GM12878 (cell line): ENCODE data around the gene SLC38A3. TPM values are rescaled to one million over a fixed set of nuclear protein-coding genes. Genes with fewer than 3 reads are reported as not detected.

Experiments
- ATAC-seq: fragments of 200-7000 bp; cut with Tn5 transposase; 3 replicates; pipeline ENCODE4 v1.9.1; 2020; ENCODE audit warnings: mild to moderate bottlenecking, moderate library complexity
- BruUV-seq: library from RNA; stranded (reverse); fragments of 400-500 nt; replicated peaks from 2 replicates; lab custom pipeline; 2021; lab: Mats Ljungman, UMichigan
- CTCF ChIA-PET: fragments of 300-600 bp; sonication (Branson Sonifier 250); formaldehyde crosslinking; extraction: SDS; loops from one replicate; lab custom pipeline; 2021; ENCODE audit warnings: inconsistent platforms; lab: Yijun Ruan, JAX
- POLR2A ChIA-PET: fragments of 350-600 bp; formaldehyde crosslinking; extraction: SDS; loops from one replicate; lab custom pipeline; 2021; ENCODE audit warnings: inconsistent platforms; lab: Charles Lee
- RAD21 ChIA-PET: fragments of 300-600 bp; sonication (Branson Sonifier 250); formaldehyde crosslinking; loops from one replicate; lab custom pipeline; 2023; ENCODE audit warnings: antibody characterized with exemption; ENCODE audit not compliant: unreplicated experiment; lab: Charles Lee
- SMC1A ChIA-PET: fragments of 300-600 bp; sonication (Branson Sonifier 250); formaldehyde crosslinking; loops from one replicate; lab custom pipeline; 2023; ENCODE audit not compliant: unreplicated experiment, uncharacterized antibody; lab: Charles Lee
- DNase-seq: peaks from one replicate; pipeline ENCODE4 v3.0.0-alpha.2; 2011; ENCODE audit warnings: low read depth, low spot score
- FAIRE-seq: peaks from 3 replicates; lab custom pipeline; 2011; peaks lifted over from hg19 to GRCh38; lab: Jason Lieb, UNC
- H2AFZ ChIP-seq: 2 replicates; pipeline ENCODE4 v1.6.0; 2011; ENCODE audit warnings: low read depth, low read length, control low read depth; ENCODE audit not compliant: control insufficient read depth
- H3K27ac ChIP-seq: 2 replicates; pipeline ENCODE4 v1.5.1; 2011; ENCODE audit warnings: control low read depth; ENCODE audit not compliant: control insufficient read depth, insufficient read depth
- H3K27me3 ChIP-seq, 2 experiments: replicated peaks in 1 of 2; 2 replicates each; pipeline versions ENCODE4 v1.6.0 to v1.6.1; 2011; ENCODE audit warnings: low read length in 1 of 2; ENCODE audit not compliant: control insufficient read depth in 2 of 2, insufficient read depth in 2 of 2
- H3K36me3 ChIP-seq, 2 experiments: 2 replicates each; pipeline ENCODE4 v1.5.1; 2011; ENCODE audit warnings: low read length in 1 of 2; ENCODE audit not compliant: control insufficient read depth in 2 of 2, insufficient read depth in 2 of 2
- H3K4me1 ChIP-seq: 2 replicates; pipeline ENCODE4 v1.6.1; 2011; ENCODE audit warnings: mild to moderate bottlenecking, low read length, moderate library complexity, mixed read lengths; ENCODE audit not compliant: control insufficient read depth, insufficient read depth
- H3K4me2 ChIP-seq: 2 replicates; pipeline ENCODE4 v1.6.0; 2011; ENCODE audit warnings: control low read depth; ENCODE audit not compliant: control insufficient read depth, insufficient read depth
- H3K4me3 ChIP-seq: fragments of 200-600 bp; sonication (generic); 2 replicates; pipeline ENCODE4 v1.5.1; 2016
- H3K79me2 ChIP-seq: 2 replicates; pipeline ENCODE4 v1.6.0; 2011; ENCODE audit warnings: low read length; ENCODE audit not compliant: control insufficient read depth, insufficient read depth
- H3K9ac ChIP-seq: 2 replicates; pipeline ENCODE4 v1.8.0; 2011; ENCODE audit warnings: low read length, control low read depth, mixed read lengths; ENCODE audit not compliant: control insufficient read depth, insufficient read depth
- H3K9me3 ChIP-seq: replicated peaks from 3 replicates; pipeline ENCODE4 v1.5.1; 2011; ENCODE audit warnings: mild to moderate bottlenecking, low read length; ENCODE audit not compliant: control insufficient read depth, insufficient read depth
- H4K20me1 ChIP-seq: 2 replicates; pipeline ENCODE4 v1.6.0; 2011; ENCODE audit not compliant: control insufficient read depth, insufficient read depth
- BACH1 ChIP-seq: fragments of 450-650 bp; IDR thresholded peaks from 2 replicates; pipeline ENCODE4 v1.6.1; 2017; ENCODE audit warnings: mild to moderate bottlenecking, borderline replicate concordance
- FOS ChIP-seq: IDR thresholded peaks from 3 replicates; pipeline ENCODE4 v1.6.1; 2011; ENCODE audit warnings: borderline replicate concordance; ENCODE audit not compliant: insufficient read length; ENCODE audit errors: extremely low read depth
- GATAD2B ChIP-seq: fragments of 450-650 bp; conservative IDR thresholded peaks from 2 replicates; pipeline ENCODE4 v1.6.1; 2017; ENCODE audit warnings: low read depth, mild to moderate bottlenecking, moderate library complexity
- HCFC1 ChIP-seq: fragments of 150-350 bp; IDR thresholded peaks from 2 replicates; pipeline ENCODE4 v1.6.1; 2014; ENCODE audit warnings: low read length
- IKZF1 ChIP-seq: fragments of 450-650 bp; conservative IDR thresholded peaks from 2 replicates; pipeline ENCODE4 v1.6.1; 2017; ENCODE audit warnings: antibody characterized with exemption, mild to moderate bottlenecking
- IKZF2 ChIP-seq, 2 experiments: fragments of 450-650 bp; IDR thresholded peaks; 2 replicates each; pipeline ENCODE4 v1.6.1; 2017; ENCODE audit warnings: mild to moderate bottlenecking in 2 of 2, moderate library complexity in 2 of 2
- KAT2A ChIP-seq: conservative IDR thresholded peaks from 2 replicates; pipeline ENCODE4 v1.6.1; 2011; ENCODE audit warnings: low read depth, low read length; ENCODE audit not compliant: control insufficient read depth
- MAX ChIP-seq: IDR thresholded peaks from 2 replicates; pipeline ENCODE4 v1.6.1; 2012; ENCODE audit warnings: low read depth, low read length, improper control_type of control experiment
- NRF1 ChIP-seq: conservative IDR thresholded peaks from 2 replicates; pipeline ENCODE4 v1.6.1; 2011; ENCODE audit warnings: mild to moderate bottlenecking, low read depth, low read length, improper control_type of control experiment
- PAX5 ChIP-seq: IDR thresholded peaks from 2 replicates; pipeline ENCODE4 v1.6.1; 2011; ENCODE audit warnings: low read depth, low read length, borderline replicate concordance
- SIN3A ChIP-seq: IDR thresholded peaks from 2 replicates; pipeline ENCODE4 v1.6.1; 2012; ENCODE audit warnings: low read depth, low read length, improper control_type of control experiment
- SP1 ChIP-seq: IDR thresholded peaks from one replicate; pipeline ENCODE4 v1.6.1; 2011; ENCODE audit warnings: low read depth, low read length
- SUZ12 ChIP-seq: fragments of 200-600 bp; sonication (generic); IDR thresholded peaks from one replicate; pipeline ENCODE4 v1.6.1; 2018; ENCODE audit warnings: antibody characterized with exemption, mild to moderate bottlenecking; ENCODE audit not compliant: unreplicated experiment
- TCF7 ChIP-seq: IDR thresholded peaks from 2 replicates; pipeline ENCODE4 v1.6.1; 2014; ENCODE audit warnings: antibody characterized with exemption, borderline replicate concordance
- WGBS: methylation state at CpG from one replicate; pipeline ENCODE4 v1.1.6; 2016; ENCODE audit warnings: low lambda C conversion rate; ENCODE audit not compliant: insufficient replicate concordance, insufficient coverage; ENCODE audit errors: missing lambda C conversion rate; 5-methylcytosine and 5-hydroxymethylcytosine counted together
- in situ Hi-C: fragments of 300-500 bp; cut with MboI; formaldehyde crosslinking; loops from 9 replicates; pipeline ENCODE4 v1.14.3; 2018; ENCODE audit warnings: mixed read lengths
- intact Hi-C: fragments of 100-400 bp; cut with micrococcal nuclease; formaldehyde crosslinking; loops from one replicate; pipeline ENCODE4 v1.14.2; 2022; ENCODE audit not compliant: unreplicated experiment
- polyA plus RNA-seq, 11 experiments: library from polyadenylated mRNA; depleted of rRNA in 4 of 11; unstranded in 6 of 11; stranded (reverse) in 5 of 11; fragments of >200 nt; fragmentation: Nextera tagmentation in 4 of 11; fragmentation: Illumina TruSeq in 1 of 11; extraction: Ambion mirVana in 4 of 11; extraction: Trizol in 1 of 11; gene quantifications; 1 replicate in 1 of 11; 2 replicates in 10 of 11; pipeline versions ENCODE4 v1.2.1 to v1.2.3, GENCODE V29; 2011 to 2016; ENCODE audit warnings: inconsistent platforms in 2 of 11, missing spikeins in 2 of 11, low read depth in 1 of 11
- total RNA-seq, 4 experiments: library from RNA; depleted of rRNA in 3 of 4; stranded (reverse); fragments of >200 nt in 3 of 4; fragmentation: Illumina TruSeq in 1 of 4; extraction: Trizol in 1 of 4; gene quantifications; 2 replicates each; pipeline versions ENCODE4 v1.2.1 to v1.2.3, GENCODE V29; 2013 to 2021
- TF ChIP-seq, protein P1 (sequence below): fragments of 450-650 bp; formaldehyde crosslinking; IDR thresholded peaks from 2 replicates; pipeline ENCODE4 v1.4.0; 2022; ENCODE audit warnings: mild to moderate bottlenecking, moderate library complexity

SLC38A3 gene
- total and polyA plus RNA-seq, 10 of the 15 experiments (the other 5 are each of a cell fraction or from before 2014, with no cell fraction given), result 0.14 TPM; not detected in 9

- H3K27ac ChIP-seq, result no peak overlapping the region
- BruUV-seq, result no TSS peak
- no peak for DNase-seq
- ATAC-seq, result no peak
- H3K9me3 ChIP-seq, result no peaks in the 10 kb centered on the region
- 0% methylated on average over 2 of the region's 4 CpGs for WGBS
- SMC1A ChIA-PET, result no interaction called here
- in situ Hi-C loops (no loop called here), intact Hi-C loops (no loop called here)
- no peak for FAIRE-seq
- no peak overlapping the region for H3K4me2 ChIP-seq
- no peaks in the 10 kb centered on the region for H3K4me1 ChIP-seq
- H3K9ac ChIP-seq, result no peak overlapping the region
- POLR2A ChIA-PET, result no interaction called here
- CTCF ChIA-PET, result no interaction called here
- H4K20me1 ChIP-seq, result no peaks in the 10 kb centered on the region
- no peak for TF ChIP-seq GATAD2B
- H3K79me2 ChIP-seq, result no peaks in the 10 kb centered on the region
- no peaks in the 10 kb centered on the region for H3K27me3 ChIP-seq
- H3K4me3 ChIP-seq, result no peak overlapping the region
- no peak overlapping the region for H2AFZ ChIP-seq
- RAD21 ChIA-PET, result no interaction called here
- H3K36me3 ChIP-seq, result no peaks in the 10 kb centered on the region
Observed at GRCh38 chr3:50185230-50185629, 19.8 kb upstream of the SLC38A3 start.

DNA sequence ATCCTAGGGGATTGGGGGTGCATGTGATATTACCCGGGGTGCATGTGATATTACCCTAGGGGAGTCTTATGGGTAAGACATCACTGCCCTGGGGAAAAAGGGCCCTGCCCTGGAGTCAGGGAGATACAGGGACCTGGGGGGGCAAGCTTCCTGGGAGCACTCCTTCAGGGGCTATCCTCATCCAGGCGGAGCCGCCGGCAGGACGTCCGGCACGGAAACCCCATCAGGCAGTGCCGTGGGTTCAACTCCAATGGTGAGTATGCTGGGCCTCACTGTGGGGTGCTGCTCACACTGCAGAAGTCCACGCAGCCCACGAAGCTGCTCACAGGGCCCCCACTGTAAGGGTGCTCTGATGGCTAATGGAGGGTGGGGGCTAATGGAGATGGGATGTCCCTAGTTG lies 19.0 kb upstream of the SLC38A3 start:
- no peak overlapping the region for H2AFZ ChIP-seq
- H3K27me3 ChIP-seq, result no peaks in the 10 kb centered on the region
- no peaks in the 10 kb centered on the region for H3K79me2 ChIP-seq
- 75% methylated on average over 10 of the region's 10 CpGs for WGBS
- no TSS peak for BruUV-seq
- CTCF ChIA-PET, result interaction anchor here (1.0 kb wide), 1 partner anchor 41 kb away, joined by 4 read pairs; no protein-coding TSS in a partner anchor
- H3K9me3 ChIP-seq, result no peaks in the 10 kb centered on the region
- POLR2A ChIA-PET, result no interaction called here
- no peak for ATAC-seq
- H3K4me3 ChIP-seq, result no peak overlapping the region
- FAIRE-seq, result no peak
- in situ Hi-C loops, result no loop called here
- H3K9ac ChIP-seq, result no peak overlapping the region
- no peaks in the 10 kb centered on the region for H3K4me1 ChIP-seq
- no peaks in the 10 kb centered on the region for H4K20me1 ChIP-seq
- no peaks in the 10 kb centered on the region for H3K36me3 ChIP-seq
- H3K4me2 ChIP-seq, result no peak overlapping the region
- H3K27ac ChIP-seq, result no peak overlapping the region
- DNase-seq, result no peak
- SMC1A ChIA-PET, result no interaction called here
- intact Hi-C loops, result no loop called here
- RAD21 ChIA-PET, result no interaction called here
- no peak for TF ChIP-seq HCFC1
- no peak for TF ChIP-seq BACH1
- no peak for TF ChIP-seq SP1
- no peak for TF ChIP-seq NRF1
- no peak for TF ChIP-seq PAX5
- no peak for TF ChIP-seq FOS
- TF ChIP-seq, protein P1, sequence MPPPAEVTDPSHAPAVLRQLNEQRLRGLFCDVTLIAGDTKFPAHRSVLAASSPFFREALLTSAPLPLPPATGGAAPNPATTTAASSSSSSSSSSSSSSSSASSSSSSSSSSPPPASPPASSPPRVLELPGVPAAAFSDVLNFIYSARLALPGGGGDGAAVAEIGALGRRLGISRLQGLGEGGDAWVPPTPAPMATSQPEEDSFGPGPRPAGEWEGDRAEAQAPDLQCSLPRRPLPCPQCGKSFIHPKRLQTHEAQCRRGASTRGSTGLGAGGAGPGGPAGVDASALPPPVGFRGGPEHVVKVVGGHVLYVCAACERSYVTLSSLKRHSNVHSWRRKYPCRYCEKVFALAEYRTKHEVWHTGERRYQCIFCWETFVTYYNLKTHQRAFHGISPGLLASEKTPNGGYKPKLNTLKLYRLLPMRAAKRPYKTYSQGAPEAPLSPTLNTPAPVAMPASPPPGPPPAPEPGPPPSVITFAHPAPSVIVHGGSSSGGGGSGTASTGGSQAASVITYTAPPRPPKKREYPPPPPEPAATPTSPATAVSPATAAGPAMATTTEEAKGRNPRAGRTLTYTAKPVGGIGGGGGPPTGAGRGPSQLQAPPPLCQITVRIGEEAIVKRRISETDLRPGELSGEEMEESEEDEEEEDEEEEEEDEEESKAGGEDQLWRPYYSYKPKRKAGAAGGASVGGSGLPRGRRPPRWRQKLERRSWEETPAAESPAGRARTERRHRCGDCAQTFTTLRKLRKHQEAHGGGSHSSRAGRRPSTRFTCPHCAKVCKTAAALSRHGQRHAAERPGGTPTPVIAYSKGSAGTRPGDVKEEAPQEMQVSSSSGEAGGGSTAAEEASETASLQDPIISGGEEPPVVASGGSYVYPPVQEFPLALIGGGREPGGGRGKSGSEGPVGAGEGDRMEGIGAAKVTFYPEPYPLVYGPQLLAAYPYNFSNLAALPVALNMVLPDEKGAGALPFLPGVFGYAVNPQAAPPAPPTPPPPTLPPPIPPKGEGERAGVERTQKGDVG, result no peak
- TF ChIP-seq IKZF1, result no peak
- no peak for TF ChIP-seq SUZ12
- TF ChIP-seq KAT2A, result no peak
- TF ChIP-seq TCF7, result no peak
- TF ChIP-seq IKZF2 (IDR thresholded peaks at IDR 0.05), result no peak
- no peak for TF ChIP-seq SIN3A
- TF ChIP-seq MAX, result no peak
